NCI-H345 treated with DMSO at 0.1 percent for 48 hours (cell line): ENCODE data around the gene ADAMTS18.

Experiments used
- DNase-seq: peaks from one replicate; lab custom pipeline; 2025; ENCODE audit not compliant: unreplicated experiment; lab: John Stamatoyannopoulos, UW

ADAMTS18 gene

DNA sequence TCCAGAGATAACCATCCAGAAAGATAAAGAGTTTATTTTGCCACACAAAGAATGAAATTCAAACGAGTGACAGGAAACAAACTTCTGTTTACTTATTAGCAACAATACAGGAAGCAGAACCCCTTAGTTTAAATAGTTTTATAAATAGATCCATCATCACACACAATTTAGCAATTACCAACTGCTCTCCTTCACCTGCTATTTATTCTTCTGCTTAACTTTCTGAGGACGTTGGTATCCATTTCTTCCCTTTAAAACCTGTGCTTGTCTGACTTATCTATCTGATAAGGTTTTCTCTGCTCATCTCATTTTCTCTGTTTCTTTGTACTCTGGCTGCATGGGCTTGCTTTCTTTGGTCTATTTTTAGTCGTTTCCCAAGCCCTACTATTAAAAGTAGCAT, 4.3 kb upstream of the ADAMTS18 start:
- no peak for DNase-seq

- DNase-seq, result no peak
These were observed 3.0 kb upstream of the ADAMTS18 start for GRCh38 chr16:77437859-77438258.

GRCh38 chr16:77435272-77435820, 512 bp upstream of the ADAMTS18 start:
- DNase-seq, result no peak

GRCh38 chr16:77434022-77434529, 758 bp downstream of the ADAMTS18 start:
- no peak for DNase-seq

DNA sequence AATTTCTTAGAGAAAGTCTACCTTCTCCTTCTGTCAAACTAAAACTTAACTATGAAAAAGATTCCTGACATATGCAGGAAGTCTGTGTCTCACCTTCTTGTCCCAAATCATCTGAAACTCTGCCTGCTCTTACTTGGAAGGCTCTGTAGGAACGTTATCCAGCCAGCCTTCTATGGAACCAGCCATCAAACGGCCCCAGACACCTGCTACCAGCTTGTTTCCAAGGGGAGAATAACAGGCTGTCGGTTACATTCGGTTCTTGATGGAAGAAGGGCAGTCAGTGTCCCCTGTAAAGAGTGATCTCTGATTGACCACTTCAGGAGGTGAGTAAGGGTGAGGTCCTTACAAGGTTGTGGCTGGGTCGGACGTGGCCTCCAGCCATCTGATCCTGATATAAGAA, 1.7 kb downstream of the ADAMTS18 start:
- DNase-seq, result no peak

GRCh38 chr16:77432264-77432663, 2.6 kb downstream of the ADAMTS18 start:
- no peak for DNase-seq

GRCh38 chr16:77430787-77431585, 3.8 kb downstream of the ADAMTS18 start:
- DNase-seq, result no peak

DNA sequence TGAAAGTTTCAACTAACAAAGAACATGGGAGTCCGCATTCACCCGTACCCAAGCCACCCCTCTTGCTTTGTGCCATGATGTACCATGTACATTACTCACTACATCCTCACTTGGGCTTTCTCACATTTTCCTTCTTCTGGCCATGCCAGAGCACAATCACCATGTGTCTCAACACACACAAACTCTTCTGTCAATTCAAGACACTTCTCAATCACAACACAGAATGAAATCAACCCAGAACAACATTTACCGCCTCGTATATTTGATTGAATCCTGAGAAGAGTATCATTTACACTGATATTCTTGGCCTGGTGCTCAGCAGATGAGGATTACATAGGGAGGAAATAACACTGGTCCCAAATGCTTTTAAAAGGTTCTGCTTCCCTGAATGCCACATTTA, 4.5 kb downstream of the ADAMTS18 start:
- no peak for DNase-seq

DNA sequence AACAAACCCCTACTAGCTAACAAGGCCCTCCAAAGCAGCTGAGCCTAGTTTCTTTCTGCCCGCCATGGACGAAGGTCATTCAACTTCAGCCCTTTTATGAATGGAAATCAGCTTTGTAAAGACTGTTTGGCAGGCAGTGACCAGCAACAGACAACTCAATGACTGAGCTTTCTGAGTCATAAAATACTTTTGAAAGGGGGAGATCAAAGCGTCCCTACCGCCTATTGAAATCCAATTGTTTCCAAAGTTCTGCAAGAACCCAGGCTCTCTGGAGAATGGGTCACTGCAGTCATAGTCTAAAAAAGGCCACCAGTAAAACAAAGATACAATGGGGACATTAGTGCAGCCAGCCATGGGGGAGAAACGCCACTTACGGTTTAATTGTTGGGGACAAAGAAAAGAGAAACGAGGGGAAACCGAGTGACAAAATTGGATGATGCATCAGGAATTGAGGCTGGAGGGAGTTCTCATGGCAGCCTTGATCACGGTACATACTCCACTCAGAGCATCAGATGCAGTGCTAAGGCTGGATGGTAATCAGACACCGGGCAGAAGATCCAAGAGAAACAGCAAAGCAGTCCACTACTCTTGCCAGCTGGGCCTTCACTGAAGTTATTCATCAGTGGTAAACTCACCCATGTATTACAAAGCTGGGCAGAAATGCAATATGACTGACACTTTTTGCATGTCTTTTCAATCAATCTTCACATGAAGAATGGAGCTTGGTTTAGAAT, 9.8 kb downstream of the ADAMTS18 start:
- no peak for DNase-seq

- DNase-seq, result no peak
These were observed 12.5 kb downstream of the ADAMTS18 start for GRCh38 chr16:77422196-77422784.

DNA sequence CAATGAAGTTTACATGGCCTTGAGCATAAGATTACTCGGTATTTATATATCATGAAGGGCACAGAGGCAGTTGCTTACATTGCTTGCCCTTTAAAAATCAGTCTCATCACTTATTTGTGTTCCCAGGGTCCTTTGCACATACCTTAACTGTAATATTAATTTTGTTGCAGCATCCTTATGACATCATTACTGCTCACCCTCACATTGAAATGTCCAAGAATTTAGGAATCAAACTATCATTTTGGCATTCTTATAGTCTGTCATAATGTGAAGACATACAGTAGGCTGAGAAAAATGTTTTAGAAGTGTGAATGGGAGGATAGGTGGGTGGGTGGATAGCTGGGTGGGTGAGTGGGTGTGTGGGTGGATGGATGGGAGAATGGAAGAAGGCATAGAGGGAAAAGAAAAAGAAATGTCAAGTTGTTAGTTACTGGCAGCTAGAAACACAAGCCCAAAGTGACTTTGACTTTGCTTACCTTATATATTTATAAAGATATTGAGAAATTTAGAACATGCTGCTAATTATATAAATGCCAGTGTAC, 17.8 kb downstream of the ADAMTS18 start:
- DNase-seq, result no peak

- no peak for DNase-seq
These were observed 20.0 kb downstream of the ADAMTS18 start for GRCh38 chr16:77414752-77415231.

- DNase-seq, result no peak
These were observed 24.4 kb downstream of the ADAMTS18 start for GRCh38 chr16:77410449-77410848.

DNA sequence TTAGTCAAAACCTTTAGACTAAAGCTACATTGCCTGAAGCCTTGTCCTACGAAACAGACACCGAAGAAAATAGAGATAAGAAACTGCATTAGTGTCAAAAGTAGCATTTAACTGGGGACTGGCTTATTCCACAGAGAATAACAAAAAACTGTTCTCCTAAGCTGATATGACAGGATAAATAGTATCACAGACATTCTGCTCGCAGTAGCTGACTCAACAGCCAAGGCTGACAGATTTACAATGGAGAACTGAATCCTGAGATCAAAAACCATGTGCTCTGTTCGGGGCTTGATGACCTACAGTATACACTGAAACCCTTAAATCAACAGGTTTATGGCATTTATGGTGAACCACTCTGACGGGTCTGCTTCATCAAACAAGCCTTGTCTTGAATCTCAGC, 25.5 kb downstream of the ADAMTS18 start:
- DNase-seq, result no peak

GRCh38 chr16:77408607-77409006, 26.2 kb downstream of the ADAMTS18 start:
- DNase-seq, result no peak

GRCh38 chr16:77406680-77407079, 28.2 kb downstream of the ADAMTS18 start:
- no peak for DNase-seq

DNA sequence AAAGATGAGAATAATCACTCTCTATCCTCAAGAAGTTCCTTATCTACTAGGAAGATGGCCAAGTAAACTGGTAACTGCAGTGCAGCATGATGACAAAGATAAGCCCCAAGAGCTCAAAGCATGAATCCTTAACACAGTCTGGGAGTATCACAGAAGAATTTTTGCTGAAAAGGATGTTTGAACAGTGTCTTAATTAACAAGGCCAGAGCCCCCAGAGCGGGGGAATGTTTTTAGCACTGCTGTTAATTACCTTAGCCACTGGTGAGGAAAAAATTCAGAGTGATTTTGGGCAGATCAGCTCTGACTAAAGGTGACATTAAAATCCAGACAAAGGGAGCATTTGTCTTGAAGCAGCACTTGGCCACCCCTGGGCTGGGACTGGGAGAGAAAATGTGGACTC, 30.1 kb downstream of the ADAMTS18 start:
- no peak for DNase-seq

- DNase-seq, result no peak
These were observed 31.1 kb downstream of the ADAMTS18 start for GRCh38 chr16:77403732-77404131.

GRCh38 chr16:77402672-77403071, 32.2 kb downstream of the ADAMTS18 start:
- DNase-seq, result no peak

DNA sequence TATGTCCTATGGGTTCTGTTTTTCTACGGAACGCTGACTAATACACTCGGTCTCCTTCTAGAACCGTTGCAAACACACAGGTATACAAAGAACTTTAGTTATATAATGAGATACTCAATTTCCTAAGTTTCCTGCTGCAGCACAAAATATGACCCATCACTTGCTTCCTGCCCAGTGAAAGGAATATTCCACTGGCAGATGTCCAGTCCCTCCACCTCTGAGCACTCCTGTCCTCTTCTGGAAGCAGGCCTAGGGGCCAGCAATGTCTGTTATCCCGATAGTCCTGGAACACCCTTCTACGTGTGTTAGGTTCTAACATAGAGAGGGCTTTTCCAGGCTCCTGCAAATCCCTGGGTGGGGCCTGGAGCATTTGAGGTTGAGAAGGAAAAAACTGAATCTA, 32.7 kb downstream of the ADAMTS18 start:
- DNase-seq, result no peak

GRCh38 chr16:77399546-77399945, 35.3 kb downstream of the ADAMTS18 start:
- DNase-seq, result no peak
